GM18511 (cell line): ENCODE results near the gene RPS6KA4.

Experiments
- ATAC-seq: cut with Tn5 transposase; IDR thresholded peaks from one replicate; pipeline ENCODE4 v1.9.1; 2021; ENCODE audit warnings: mild to moderate bottlenecking, moderate library complexity; ENCODE audit not compliant: unreplicated experiment

The RPS6KA4 gene

DNA sequence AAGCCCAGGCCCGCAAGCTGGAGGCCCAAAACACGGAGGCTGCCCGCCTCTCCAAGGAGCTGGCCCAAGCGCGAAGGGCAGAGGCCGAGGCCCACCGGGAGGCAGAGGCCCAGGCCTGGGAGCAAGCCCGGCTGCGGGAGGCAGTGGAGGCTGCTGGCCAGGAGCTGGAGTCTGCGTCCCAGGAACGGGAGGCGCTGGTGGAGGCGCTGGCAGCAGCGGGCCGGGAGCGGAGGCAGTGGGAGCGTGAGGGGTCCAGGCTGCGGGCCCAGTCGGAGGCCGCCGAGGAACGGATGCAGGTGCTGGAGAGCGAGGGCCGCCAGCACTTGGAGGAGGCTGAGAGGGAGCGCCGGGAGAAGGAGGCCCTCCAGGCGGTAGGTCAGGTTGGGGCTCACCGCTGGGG lies 14.2 kb upstream of the RPS6KA4 start:
- ATAC-seq = no peak

DNA sequence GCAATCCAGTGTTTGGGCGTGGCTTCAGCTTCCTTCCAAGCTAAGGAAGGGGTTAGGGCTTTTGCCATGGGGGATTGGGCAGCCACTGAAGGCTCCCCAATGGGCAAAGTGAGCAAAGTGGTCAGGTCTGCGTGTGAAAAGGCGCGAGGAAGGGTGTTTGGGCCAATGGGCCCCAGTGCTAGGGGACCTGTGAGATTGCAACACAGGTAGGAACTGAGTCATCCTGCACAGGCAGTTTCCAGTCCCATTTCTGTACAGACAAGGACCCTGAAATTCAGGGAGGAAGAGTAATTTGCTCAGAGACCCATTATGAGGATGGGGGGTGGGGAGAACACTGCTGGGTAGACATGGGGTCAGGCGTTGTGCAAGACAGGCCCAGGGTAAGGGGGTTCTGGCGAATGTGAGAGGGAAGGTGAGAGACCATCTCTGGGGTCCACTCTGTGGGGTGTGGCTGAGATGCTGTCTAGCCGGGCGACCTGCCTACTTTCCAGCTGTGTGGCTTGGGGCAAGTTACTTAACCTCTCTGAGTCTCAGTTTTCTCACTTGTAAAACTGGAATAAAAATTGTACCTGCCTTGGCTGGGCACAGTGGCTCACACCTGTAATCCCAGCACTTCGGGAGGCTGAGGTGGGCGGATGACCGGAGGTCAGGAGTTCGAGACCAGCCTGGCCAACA lies 11.6 kb upstream of the RPS6KA4 start:
- no peak for ATAC-seq

DNA sequence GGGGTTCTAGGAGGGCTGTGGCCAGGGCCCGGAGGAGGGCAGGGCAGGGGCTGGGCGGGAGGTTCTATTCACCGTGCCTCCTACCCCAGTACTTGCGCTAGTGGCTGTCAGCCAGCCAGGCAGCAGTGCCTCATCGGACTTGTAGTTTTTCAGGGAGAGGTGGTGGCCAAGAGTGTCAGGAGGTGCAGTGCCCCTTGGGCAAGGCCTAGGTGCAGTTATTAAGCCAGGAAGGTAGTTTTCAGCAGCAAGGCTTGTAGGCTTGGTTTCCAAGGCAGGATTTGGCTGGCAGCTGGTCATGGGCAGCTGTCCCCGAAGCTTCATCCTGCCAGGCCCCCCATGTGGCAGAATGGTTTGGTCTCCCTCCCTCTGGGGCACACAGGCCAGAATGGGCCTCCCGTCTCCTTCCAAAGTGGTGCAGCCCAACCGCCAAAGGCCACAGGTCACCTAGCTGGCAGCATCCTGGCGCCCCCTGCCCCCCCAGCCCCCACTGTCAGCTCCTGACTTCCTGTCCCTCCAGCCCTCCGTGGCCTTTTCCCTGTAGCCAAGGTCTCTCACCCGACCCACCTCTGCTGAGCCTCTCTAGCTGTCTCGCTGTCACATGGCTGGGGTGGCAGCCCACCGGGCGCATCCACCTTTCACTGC lies 10.5 kb upstream of the RPS6KA4 start:
- ATAC-seq = no peak

DNA sequence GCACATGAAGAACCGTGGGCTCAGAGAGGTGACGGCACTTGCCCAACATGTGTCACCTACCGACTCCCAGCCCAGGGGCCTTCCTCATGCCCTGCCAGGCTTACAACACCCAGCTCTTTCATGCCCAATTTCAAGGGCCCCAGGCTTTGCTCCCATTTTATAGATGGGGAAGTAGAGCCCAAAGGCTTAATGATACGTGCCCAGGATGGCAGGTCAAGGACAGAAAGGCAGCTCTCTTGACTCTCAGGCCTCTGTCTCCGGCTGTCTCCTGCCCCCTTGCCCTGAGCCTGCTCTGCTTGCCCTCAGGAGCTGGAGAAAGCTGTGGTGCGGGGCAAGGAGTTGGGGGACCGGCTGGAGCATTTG lies 10.0 kb upstream of the RPS6KA4 start:
- ATAC-seq = no peak

DNA sequence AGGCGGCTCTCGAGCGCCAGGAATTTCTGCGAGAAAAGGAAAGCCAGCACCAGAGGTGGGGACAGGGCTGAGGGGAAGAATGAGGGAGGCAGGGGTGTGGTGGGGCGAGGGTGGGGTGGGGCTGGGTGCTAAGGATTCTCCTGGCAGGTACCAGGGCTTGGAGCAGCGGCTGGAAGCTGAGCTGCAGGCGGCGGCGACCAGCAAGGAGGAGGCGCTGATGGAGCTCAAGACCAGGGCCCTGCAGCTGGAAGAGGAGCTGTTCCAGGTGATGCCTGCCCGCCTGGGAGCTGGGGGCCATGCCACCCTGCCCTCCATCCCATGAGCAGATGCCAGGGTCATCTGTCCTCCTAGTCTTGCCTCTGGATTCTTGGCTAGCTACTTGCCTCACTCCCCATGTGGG lies 9.6 kb upstream of the RPS6KA4 start:
- no peak for ATAC-seq

DNA sequence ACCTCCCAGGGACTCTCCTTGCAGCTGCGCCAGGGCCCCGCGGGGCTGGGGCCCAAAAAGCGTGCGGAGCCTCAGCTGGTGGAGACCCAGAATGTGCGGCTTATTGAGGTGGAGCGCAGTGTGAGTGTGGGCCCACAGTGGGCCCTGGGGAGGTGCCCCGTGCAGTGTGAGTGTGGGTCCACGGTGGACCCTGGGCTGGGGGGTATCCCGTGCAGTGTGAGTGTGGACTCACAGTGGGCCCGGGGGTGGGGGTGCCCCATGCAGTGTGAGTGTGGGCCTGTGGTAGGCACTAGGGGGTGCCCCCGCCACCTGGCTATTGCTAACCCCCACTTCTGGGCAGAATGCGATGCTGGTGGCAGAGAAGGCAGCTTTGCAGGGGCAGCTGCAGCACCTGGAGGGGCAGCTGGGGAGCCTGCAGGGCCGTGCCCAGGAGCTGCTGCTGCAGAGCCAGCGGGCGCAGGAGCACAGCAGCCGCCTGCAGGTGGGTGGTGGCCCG lies 7.8 kb upstream of the RPS6KA4 start:
- no peak for ATAC-seq

DNA sequence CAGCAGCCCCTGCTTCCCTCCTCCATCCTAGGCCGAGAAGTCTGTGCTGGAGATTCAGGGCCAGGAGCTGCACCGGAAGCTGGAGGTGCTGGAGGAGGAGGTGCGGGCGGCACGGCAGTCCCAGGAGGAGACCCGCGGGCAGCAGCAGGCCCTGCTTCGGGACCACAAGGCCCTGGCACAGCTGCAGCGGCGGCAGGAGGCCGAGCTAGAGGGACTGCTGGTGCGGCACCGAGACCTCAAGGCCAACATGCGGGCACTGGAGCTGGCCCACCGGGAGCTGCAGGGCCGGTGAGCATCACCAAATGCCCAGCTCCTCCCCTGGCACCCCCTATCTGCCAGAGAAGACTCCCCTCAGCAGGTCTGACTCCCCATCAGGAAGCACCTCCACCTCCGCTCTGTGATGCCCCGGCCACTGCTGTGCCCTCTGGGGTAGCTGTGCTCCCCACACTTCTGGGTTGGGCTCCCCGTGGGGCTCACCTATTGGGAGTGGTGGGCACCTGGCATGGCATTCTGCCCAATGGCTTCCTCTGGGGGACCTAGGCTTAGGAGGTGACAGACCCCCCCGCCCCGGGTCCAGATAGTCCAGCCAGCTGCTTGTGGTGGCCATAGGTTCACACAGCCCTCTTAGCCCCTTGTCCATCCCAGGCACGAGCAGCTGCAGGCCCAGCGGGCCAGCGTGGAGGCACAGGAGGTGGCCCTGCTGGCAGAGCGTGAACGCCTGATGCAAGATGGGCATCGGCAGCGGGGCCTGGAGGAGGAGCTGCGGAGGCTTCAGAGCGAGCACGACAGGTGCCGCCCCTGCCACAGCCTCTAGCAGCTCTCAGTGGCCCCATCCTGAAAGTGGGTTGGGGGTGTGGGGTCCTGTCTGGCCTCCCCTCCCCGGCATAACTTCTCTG lies 6.6 kb upstream of the RPS6KA4 start:
- ATAC-seq = no peak

DNA sequence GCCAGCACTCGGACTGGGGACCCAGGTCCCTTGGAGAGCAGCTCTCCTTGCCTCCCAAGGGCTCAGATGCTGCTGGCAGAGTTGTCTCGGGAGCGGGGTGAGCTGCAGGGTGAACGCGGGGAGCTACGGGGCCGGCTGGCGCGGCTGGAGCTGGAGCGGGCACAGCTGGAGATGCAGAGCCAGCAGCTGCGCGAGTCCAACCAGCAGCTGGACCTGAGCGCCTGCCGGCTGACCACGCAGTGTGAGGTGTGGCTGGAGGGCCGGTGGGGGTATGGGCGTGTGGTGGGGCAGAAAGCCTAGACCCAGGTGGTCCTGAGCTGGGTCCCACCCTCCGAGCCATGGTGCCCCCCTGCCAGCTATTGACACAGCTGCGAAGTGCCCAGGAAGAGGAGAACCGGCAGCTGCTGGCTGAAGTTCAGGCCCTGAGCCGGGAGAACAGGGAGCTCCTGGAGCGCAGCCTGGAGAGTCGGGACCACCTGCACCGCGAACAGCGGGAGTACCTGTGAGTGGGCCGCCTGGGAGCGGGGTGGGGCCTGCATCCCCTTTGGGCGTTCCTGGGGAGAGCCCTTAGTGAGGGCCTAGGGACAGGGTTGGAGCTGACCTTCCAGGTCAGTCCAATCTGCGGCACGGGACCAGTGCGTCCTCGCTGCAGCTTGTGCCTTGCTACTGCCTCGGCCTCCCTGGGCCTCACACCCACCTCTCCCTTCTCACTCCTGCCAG lies 5.8 kb upstream of the RPS6KA4 start:
- ATAC-seq = no peak

DNA sequence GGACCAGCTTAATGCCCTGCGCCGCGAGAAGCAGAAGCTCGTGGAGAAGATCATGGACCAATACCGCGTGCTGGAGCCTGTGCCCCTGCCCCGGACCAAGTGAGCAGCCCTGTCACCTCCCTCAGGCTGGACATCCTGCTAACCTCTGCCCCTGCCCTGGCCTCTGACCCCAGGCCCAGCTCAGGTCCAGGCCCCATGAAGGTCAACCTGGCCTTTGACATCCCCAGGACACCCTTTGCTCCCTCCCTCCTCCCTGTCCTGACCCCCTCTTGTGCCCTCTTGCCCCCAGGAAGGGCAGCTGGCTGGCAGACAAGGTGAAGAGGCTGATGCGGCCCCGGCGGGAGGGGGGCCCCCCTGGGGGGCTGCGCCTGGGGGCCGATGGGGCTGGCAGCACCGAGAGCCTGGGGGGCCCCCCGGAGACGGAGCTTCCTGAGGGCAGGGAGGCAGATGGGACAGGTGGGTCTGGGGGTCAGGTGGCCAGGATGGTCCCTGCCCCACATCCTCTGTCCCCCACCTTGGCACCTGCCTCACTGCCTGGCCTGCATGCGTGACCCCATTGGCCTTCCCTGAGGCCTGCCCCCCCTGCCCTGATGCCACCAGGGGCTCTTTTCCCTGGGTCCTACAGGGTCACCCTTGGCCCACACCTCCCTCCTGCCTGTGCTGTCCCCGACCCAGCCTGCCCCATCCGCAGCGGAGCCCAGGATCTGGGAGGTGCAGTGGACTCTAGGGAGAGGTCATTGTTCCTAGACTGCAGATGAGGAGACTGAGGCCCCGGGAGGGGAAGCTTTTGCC lies 5.1 kb upstream of the RPS6KA4 start:
- no peak for ATAC-seq

DNA sequence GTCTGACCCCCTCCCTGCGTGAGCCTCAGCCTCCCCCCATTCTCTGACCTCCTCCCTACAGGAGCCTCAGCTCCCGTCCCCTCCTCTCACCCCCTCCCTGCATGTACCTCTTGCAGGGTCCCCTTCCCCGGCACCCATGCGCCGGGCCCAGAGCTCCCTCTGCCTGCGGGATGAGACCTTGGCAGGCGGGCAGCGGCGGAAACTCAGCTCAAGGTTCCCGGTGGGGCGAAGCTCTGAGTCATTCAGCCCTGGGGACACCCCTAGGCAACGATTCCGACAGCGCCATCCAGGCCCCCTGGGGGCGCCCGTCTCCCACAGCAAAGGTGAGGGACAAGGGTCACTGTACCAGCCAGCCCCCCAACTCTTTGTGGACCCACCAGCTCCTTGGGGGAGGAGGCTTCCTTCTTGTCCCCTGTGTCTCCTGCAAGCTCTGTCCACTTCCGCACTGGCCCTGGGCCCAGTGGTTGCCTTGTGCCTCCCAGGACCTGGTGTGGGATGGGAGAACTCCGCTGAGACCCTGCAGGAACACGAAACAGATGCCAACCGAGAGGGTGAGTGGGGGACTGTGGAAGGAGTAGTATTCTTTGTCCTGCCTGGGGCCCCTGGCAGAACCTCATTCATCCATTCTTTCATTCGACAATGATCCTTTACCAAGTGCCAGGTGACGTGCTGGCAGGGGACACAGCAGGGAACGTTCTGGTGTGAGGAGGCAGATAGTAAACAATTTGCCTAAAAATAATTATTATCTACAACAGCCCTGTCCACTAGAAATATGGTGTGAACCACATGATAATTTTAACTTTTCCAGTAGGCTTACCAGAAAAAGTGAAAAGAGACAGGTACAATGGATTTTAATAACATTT lies 3.7 kb upstream of the RPS6KA4 start:
- no peak for ATAC-seq

DNA sequence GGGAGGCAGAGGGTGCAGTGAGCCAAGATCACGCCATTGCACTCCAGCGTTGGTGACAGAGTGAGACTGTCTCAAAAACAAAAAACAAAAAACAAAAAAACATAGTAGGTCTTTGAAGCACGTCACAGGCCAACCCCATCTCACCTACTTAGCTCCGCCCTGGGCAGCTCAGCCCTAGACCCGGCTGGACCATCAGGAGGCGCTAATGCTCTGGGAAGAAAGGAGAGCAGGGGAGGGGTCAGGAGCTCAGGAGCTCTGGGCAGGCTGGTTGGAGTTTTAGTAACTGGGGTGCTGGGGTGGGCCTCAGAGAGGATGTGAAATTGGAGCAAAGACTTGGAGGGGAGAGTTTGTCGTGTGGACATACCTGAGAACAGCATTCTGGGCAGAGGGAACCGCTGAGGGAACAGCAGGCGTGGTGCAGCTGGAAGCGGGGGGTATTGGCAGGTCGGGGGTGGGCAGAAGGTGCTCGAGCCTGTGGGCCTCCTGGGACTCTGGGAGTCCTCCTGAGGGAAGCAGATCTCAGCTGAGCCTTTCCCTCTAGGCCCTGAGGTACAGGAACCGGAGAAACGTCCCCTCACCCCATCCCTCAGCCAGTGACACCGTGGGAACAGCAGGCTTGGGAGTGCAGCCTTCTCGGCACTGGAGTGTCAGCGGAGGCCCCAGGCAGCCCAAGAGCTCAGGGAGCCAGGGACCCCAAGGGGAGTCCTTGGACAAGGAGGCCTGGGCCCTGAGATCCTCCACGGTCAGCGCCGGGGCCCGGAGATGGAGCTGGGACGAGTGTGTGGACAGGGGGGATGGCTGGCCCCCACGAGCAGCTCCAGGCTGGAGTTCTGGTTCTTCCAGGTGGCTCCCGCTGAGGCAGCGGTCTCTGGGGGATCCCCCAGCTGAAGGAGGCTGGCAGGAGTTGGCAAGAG lies 2.2 kb upstream of the RPS6KA4 start:
- no peak for ATAC-seq

DNA sequence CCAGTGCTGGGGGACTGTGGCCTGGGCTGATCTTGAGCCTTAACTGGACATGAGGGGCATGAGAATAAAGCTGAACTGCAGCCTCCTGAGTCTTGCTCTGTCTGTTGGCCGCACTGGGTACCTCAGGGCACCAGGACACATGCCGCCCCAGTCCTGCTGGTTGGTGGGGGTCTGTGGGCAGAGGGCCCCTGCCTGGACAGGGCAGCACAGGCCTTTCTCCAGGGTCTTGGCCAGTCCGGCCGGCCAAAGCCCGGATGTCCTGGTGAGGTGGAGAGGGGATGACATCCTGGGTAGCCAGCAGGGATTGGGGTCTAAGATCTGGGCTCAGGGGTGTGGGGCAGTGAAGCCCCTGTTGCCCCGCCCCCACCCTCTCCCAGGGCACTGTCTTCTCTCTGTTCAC lies 1.5 kb upstream of the RPS6KA4 start:
- no peak for ATAC-seq

DNA sequence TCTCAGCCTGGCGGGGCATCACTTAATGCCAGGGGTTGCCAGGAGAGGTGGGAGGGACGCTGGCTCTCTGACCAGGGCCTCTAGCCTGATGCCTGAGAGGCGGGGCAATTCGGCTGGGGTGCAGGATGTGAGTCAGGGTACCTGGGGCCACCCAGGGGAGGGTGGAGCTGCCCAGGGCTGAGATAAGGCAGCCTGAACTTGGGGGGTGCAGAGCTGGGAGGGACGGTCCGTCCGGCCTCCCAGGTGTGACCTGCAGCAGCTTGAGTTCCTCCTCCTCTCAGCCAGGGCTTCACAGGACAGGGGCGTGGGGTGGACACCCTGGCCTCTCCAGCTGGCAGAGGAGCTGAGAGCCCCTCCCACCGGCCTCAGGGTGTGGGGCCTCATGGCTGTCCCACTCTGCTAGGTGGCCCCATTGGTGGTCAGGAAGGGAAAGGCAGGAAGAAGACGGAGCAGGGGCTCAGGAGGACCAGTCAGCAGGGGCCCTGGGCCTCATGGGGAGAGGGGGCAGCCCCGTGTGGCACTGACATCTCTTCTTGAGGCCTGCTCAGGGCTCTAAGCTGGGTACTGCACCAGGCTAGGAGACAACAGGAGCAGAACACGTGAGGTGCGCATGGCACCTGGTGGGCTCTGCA lies 942 bp upstream of the RPS6KA4 start:
- ATAC-seq = no peak

DNA sequence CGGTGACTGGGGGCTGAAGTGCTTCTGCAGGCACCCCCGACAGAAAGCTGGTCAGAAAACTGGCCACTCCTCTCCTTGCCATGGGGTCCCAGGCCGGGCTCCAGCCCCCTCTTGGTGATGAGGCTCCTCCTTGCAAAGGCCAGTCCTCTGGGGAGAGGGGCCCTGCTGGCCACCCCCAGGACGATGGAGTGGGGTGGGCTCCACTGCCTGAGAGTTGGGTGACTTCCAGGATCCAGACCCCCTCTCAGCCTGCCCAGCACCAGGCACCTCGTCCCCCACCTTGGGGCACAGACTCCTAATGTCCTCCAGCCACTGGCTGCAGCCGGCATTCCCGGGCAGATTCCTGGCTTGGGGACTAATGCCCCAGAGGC lies 441 bp upstream of the RPS6KA4 start:
- no peak for ATAC-seq

DNA sequence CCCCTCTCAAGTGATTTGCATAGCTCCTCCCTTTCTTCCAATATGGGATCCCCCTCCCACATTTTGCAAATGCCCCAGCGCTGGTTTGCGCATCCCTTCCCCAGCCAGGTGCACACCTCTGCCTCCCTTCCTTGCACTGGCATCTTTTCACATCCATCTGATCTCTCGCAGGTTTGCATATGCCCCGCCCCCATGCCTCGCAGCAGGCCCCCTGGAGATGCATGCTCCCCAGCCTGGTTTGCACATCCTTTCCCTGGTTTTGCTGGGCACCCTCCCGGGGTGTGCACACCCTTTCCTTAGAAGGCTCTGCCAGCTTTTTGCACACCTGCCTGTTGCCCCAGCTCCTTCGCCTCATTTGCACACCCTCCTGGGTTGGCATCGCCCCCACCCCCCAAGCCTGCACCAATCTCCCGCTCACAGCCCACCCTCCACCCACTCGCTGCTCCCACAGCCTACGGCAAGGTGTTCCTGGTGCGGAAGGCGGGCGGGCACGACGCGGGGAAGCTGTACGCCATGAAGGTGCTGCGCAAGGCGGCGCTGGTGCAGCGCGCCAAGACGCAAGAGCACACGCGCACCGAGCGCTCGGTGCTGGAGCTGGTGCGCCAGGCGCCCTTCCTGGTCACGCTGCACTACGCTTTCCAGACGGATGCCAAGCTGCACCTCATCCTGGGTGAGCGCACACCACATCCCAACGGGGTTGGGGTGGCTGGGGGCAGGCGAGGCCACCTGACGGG lies 917 bp downstream of the RPS6KA4 start:
- no peak for ATAC-seq

DNA sequence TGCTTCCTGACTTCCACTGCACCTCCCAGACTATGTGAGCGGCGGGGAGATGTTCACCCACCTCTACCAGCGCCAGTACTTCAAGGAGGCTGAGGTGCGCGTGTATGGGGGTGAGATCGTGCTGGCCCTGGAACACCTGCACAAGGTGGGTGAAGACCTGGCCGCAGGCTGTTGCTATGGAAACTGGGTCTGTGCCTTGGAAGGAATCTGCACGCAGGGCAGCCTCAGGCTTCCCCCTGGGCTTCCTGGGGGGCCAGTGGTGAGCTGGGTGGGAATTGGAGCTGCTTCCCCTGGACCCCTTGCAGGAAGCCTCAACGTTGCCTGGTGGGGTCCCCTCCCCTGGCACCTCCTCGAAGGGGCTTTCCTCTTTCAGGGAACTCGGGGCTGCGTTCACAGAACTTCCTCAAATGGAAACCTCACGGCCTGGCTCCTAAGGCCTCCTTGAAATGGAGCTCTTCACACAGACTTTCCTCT lies 1.5 kb downstream of the RPS6KA4 start:
- no peak for ATAC-seq

DNA sequence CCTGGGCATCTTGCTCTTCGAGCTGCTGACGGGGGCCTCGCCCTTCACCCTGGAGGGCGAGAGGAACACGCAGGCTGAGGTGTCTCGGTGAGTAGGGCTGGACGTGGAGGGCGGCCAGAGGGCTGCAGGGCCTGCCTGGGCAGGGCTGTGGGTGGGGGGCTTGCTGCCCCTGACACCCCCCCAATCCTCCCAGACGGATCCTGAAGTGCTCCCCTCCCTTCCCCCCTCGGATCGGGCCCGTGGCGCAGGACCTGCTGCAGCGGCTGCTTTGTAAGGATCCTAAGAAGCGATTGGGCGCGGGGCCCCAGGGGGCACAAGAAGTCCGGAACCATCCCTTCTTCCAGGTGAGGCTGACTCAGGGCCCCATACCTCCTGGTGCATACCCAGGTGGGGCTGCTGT lies 2.7 kb downstream of the RPS6KA4 start:
- ATAC-seq = no peak
